Smooth muscle cell (in vitro differentiated cells): ENCODE measurements around the gene PPP4R2. TPM values are rescaled to one million over a fixed set of nuclear protein-coding genes. Genes with fewer than 3 reads are reported as not detected.
A peak's percentile ranks its signal among the peaks of the same experiment; 100 is the strongest.

ENCODE experiments used
- DNase-seq: peaks from one replicate; lab custom pipeline; 2025; ENCODE audit not compliant: unreplicated experiment; lab: John Stamatoyannopoulos, UW
- H2AFZ ChIP-seq: fragments of 200-600 bp; sonication (generic); 2 replicates; pipeline ENCODE4 v1.6.0; 2016; ENCODE audit warnings: antibody characterized with exemption, low read depth, mild to moderate bottlenecking
- H3F3A ChIP-seq: fragments of 200-600 bp; sonication (generic); 2 replicates; pipeline ENCODE4 v1.6.0; 2017; ENCODE audit warnings: antibody characterized with exemption, low read depth
- H3K27ac ChIP-seq: fragments of 200-600 bp; sonication (generic); 2 replicates; pipeline ENCODE4 v1.5.1; 2016; ENCODE audit warnings: low read depth, mild to moderate bottlenecking
- H3K27me3 ChIP-seq: fragments of 200-600 bp; sonication (generic); 2 replicates; pipeline ENCODE4 v1.6.1; 2016; ENCODE audit warnings: low read depth, mild to moderate bottlenecking
- H3K36me3 ChIP-seq: fragments of 200-600 bp; sonication (generic); 2 replicates; pipeline ENCODE4 v1.5.1; 2016; ENCODE audit warnings: low read depth
- H3K4me1 ChIP-seq: fragments of 200-600 bp; sonication (generic); 2 replicates; pipeline ENCODE4 v1.5.1; 2016; ENCODE audit warnings: low read depth
- H3K4me2 ChIP-seq: fragments of 200-600 bp; sonication (generic); 2 replicates; pipeline ENCODE4 v1.6.0; 2016; ENCODE audit warnings: mild to moderate bottlenecking
- H3K4me3 ChIP-seq: fragments of 200-600 bp; sonication (generic); 2 replicates; pipeline ENCODE4 v1.5.1; 2016; ENCODE audit warnings: mild to moderate bottlenecking
- H3K79me2 ChIP-seq: fragments of 200-600 bp; sonication (generic); 2 replicates; pipeline ENCODE4 v1.6.0; 2016; ENCODE audit warnings: low read depth, mild to moderate bottlenecking
- H3K9ac ChIP-seq: fragments of 200-600 bp; sonication (generic); 2 replicates; pipeline ENCODE4 v1.6.0; 2016; ENCODE audit warnings: low read depth
- H3K9me3 ChIP-seq: fragments of 200-600 bp; sonication (generic); replicated peaks from 2 replicates; pipeline ENCODE4 v1.5.1; 2016; ENCODE audit warnings: low read depth
- H4K20me1 ChIP-seq: fragments of 200-600 bp; sonication (generic); 2 replicates; pipeline ENCODE4 v1.6.0; 2016; ENCODE audit warnings: low read depth
- WGBS: methylation state at CpG from one replicate; pipeline ENCODE4 v1.1.7; 2016; ENCODE audit warnings: low lambda C conversion rate; 5-methylcytosine and 5-hydroxymethylcytosine counted together
- polyA plus RNA-seq: library from polyadenylated mRNA; unstranded; fragments of >200 nt; fragmentation: Nextera tagmentation; extraction: Ambion mirVana; gene quantifications from 2 replicates; pipeline ENCODE4 v1.2.1, GENCODE V29; 2016
- total RNA-seq: library from RNA; depleted of rRNA; stranded (reverse); fragments of >200 nt; gene quantifications from 2 replicates; pipeline ENCODE4 v1.2.3, GENCODE V29; 2014
- TF ChIP-seq, protein P1 (sequence below): fragments of 200-600 bp; sonication (generic); IDR thresholded peaks from 2 replicates; pipeline ENCODE4 v1.5.1; 2017; ENCODE audit warnings: borderline replicate concordance, mild to moderate bottlenecking, antibody characterized with exemption; ENCODE audit not compliant: insufficient read depth, poor library complexity, severe bottlenecking

PPP4R2 gene
- total and polyA plus RNA-seq, 2 experiments from 2014 or later: 34.6 to 52.2 TPM

DNA sequence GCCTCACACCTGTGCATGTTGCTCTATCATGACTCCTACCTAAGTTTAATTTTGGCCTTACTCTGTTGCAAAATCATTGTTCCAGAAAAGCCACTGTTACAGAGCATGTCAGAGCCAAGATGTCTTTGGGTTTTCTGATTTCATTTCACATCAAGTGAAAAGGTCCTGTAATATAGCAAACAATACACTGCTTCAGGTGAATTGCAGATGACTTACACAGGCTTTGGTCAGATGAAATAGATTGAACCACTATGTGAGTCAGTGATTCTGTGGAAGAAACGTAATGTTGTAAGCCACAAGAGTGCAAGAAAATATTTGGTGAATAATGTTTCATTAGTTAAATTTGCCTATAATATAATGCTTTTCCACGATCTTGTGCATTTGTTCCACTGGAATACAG lies 87.6 kb downstream of the PPP4R2 start:
- H3K4me2 ChIP-seq: no peak overlapping the region
- no peaks in the 10 kb centered on the region for H3K27me3 ChIP-seq
- H2AFZ ChIP-seq: no peak overlapping the region
- H3K4me1 ChIP-seq: no peaks in the 10 kb centered on the region
- no peak overlapping the region for H3K9ac ChIP-seq
- no peak for DNase-seq
- TF ChIP-seq, protein P1, sequence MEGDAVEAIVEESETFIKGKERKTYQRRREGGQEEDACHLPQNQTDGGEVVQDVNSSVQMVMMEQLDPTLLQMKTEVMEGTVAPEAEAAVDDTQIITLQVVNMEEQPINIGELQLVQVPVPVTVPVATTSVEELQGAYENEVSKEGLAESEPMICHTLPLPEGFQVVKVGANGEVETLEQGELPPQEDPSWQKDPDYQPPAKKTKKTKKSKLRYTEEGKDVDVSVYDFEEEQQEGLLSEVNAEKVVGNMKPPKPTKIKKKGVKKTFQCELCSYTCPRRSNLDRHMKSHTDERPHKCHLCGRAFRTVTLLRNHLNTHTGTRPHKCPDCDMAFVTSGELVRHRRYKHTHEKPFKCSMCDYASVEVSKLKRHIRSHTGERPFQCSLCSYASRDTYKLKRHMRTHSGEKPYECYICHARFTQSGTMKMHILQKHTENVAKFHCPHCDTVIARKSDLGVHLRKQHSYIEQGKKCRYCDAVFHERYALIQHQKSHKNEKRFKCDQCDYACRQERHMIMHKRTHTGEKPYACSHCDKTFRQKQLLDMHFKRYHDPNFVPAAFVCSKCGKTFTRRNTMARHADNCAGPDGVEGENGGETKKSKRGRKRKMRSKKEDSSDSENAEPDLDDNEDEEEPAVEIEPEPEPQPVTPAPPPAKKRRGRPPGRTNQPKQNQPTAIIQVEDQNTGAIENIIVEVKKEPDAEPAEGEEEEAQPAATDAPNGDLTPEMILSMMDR: no peak
- H4K20me1 ChIP-seq: no peaks in the 10 kb centered on the region
- no peaks in the 10 kb centered on the region for H3F3A ChIP-seq
- no peaks in the 10 kb centered on the region for H3K79me2 ChIP-seq
- WGBS: 90% methylated on average over 2 of the region's 2 CpGs
- H3K4me3 ChIP-seq: no peak overlapping the region
- no peaks in the 10 kb centered on the region for H3K36me3 ChIP-seq
- H3K27ac ChIP-seq: no peak overlapping the region
- no peaks in the 10 kb centered on the region for H3K9me3 ChIP-seq

DNA sequence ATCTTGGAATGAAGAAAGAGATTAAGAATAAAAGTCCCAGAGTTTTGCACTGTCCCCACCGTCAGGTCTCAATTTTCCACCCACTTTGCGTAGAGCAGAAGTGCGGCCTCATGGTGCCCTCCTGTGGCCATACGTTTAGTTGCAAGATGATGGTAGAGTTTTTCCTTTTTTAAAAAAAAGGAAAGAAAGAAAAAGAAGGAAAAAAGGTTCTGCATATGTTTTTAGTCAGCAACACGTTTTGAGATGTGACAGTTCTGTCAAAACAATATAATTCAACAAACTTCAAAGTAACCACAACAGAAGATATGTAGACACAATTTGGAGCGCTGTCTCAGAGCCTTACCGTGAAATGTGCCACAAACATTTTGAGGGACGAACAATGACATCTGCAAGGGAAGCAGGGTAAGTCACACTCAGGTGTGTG lies 89.5 kb downstream of the PPP4R2 start:
- no peak overlapping the region for H3K27ac ChIP-seq
- peak overlapping the region; percentile 66 for H3K4me2 ChIP-seq
- no peak overlapping the region for H2AFZ ChIP-seq

GRCh38 chr3:73094129-73094528 lies 97.5 kb downstream of the PPP4R2 start:
- Histone ChIP-seq H3K4me3 (no peak overlapping the region), H3K27ac (no peak overlapping the region), H3K9ac (no peak overlapping the region), H3K9me3 (no peaks in the 10 kb centered on the region), H3K27me3 (no peaks in the 10 kb centered on the region), H2AFZ (no peak overlapping the region), H3K4me1 (peaks cover 6% of the 10 kb centered on the region), H3K79me2 (no peaks in the 10 kb centered on the region), H3K4me2 (no peak overlapping the region), H4K20me1 (no peaks in the 10 kb centered on the region), H3K36me3 (no peaks in the 10 kb centered on the region), H3F3A (no peaks in the 10 kb centered on the region)
- TF ChIP-seq, protein P1: no peak
- DNase-seq: no peak
- WGBS: 76% methylated on average over 6 of the region's 6 CpGs

More for the DNA sequence above, 89.5 kb downstream of the PPP4R2 start:
- Histone ChIP-seq H3K4me1 (no peaks in the 10 kb centered on the region), H3K79me2 (no peaks in the 10 kb centered on the region), H3K4me3 (no peak overlapping the region), H3K27me3 (no peaks in the 10 kb centered on the region), H3F3A (no peaks in the 10 kb centered on the region), H3K36me3 (no peaks in the 10 kb centered on the region), H3K9me3 (no peaks in the 10 kb centered on the region), H4K20me1 (no peaks in the 10 kb centered on the region), H3K9ac (no peak overlapping the region)
- DNase-seq: no peak
- TF ChIP-seq, protein P1: peak; percentile 87
- 27% methylated on average over 8 of the region's 8 CpGs for WGBS

- peaks cover 6% of the 10 kb centered on the region for H3K4me1 ChIP-seq
- DNase-seq: no peak
- H3K9me3 ChIP-seq: no peaks in the 10 kb centered on the region
- no peaks in the 10 kb centered on the region for H4K20me1 ChIP-seq
- no peak overlapping the region for H2AFZ ChIP-seq
- H3K79me2 ChIP-seq: no peaks in the 10 kb centered on the region
- no peak overlapping the region for H3K9ac ChIP-seq
- 55% methylated on average over 12 of the region's 12 CpGs for WGBS
- TF ChIP-seq, protein P1: no peak
- no peak overlapping the region for H3K4me2 ChIP-seq
- H3K27me3 ChIP-seq: no peaks in the 10 kb centered on the region
- no peaks in the 10 kb centered on the region for H3K36me3 ChIP-seq
- H3K27ac ChIP-seq: no peak overlapping the region
- H3F3A ChIP-seq: no peaks in the 10 kb centered on the region
- no peak overlapping the region for H3K4me3 ChIP-seq
Observed at GRCh38 chr3:73094951-73095350, 98.3 kb downstream of the PPP4R2 start.
